ENCODE results near the gene PALLD. TPM values are rescaled to one million over a fixed set of nuclear protein-coding genes. Genes with fewer than 3 reads are reported as not detected.

Gene PALLD
- total and polyA plus RNA-seq, 2 of the 13 experiments (the other 11 are each of a cell fraction or from before 2014, with no cell fraction given): 0.50 to 1.5 TPM

GRCh38 chr4:168880072-168880675, 383.3 kb downstream of the PALLD start (continued):
- TF ChIP-seq ZNF576 (CRISPR knock-in tag; IDR thresholded peaks at IDR 0.05) (no peak), ZNF557 (CRISPR knock-in tag; IDR thresholded peaks at IDR 0.05) (no peak), MLLT10 (CRISPR knock-in tag; IDR thresholded peaks at IDR 0.05) (no peak)

- no peaks in the 10 kb centered on the region for H4K20me1 ChIP-seq (ENCODE audit: insufficient read depth, low read length)
- peak; percentile 49 for DNase-seq (ENCODE audit: low spot score)
- no peak overlapping the region for H3K4me3 ChIP-seq (replicated peaks in 1 of 3; ENCODE audit: insufficient read depth in 1 of 3, low read depth in 2 of 3, low read length in 3 of 3)
- intact Hi-C loops (cut with micrococcal nuclease; ENCODE audit: unreplicated experiment): no loop called here
- no TSS peak for BruUV-seq (replicated peaks)
- peak; percentile 91 for ATAC-seq
- no peaks in the 10 kb centered on the region for H3K9me3 ChIP-seq (ENCODE audit: low read length)
- peak overlapping the region; percentile 36 for H3K4me2 ChIP-seq (ENCODE audit: low read depth, low read length)
- in situ Hi-C loops (cut with HindIII; ENCODE audit: extremely low pct_ligation_motif_present, low pct_unique_long_range_greater_than_20kb): no loop called here
- no peaks in the 10 kb centered on the region for H3K79me2 ChIP-seq (ENCODE audit: insufficient read depth, low read length)
- no peak overlapping the region for H2AFZ ChIP-seq (ENCODE audit: low read length)
- FAIRE-seq: peak; percentile 86
- H3K27me3 ChIP-seq (ENCODE audit: control insufficient read depth in 1 of 2, insufficient read depth in 2 of 2, low read length in 2 of 2): no peaks in the 10 kb centered on the region
- H3K9ac ChIP-seq (ENCODE audit: insufficient read depth, low read depth, low read length): no peak overlapping the region
- no peak overlapping the region for H3K27ac ChIP-seq (ENCODE audit: extremely low read length, insufficient read depth, low read length)
- POLR2A ChIA-PET: no interaction called here
- WGBS (ENCODE audit: low lambda C conversion rate): 20% methylated on average over 8 of the region's 8 CpGs
- H3K36me3 ChIP-seq (replicated peaks in 1 of 2; ENCODE audit: control insufficient read depth in 1 of 2, insufficient read depth in 2 of 2, low read length in 2 of 2): no peaks in the 10 kb centered on the region
- peaks cover 25% of the 10 kb centered on the region for H3K4me1 ChIP-seq (ENCODE audit: insufficient read depth, low read length)
- CTCF ChIA-PET (ENCODE audit: low intra/inter-chr PET ratio, low total read pairs): no interaction called here
- TF ChIP-seq ZNF792 (CRISPR knock-in tag; IDR thresholded peaks at IDR 0.05): no peak
- TF ChIP-seq ZNF354B (CRISPR knock-in tag; IDR thresholded peaks at IDR 0.05): no peak
- TF ChIP-seq FOXA3 (CRISPR knock-in tag; IDR thresholded peaks at IDR 0.05): peak; percentile 40; the same call in 1 of the 2 replicates
- TF ChIP-seq ZNF260 (CRISPR knock-in tag; IDR thresholded peaks at IDR 0.05; ENCODE audit: borderline replicate concordance, low read depth): no peak
- no peak for TF ChIP-seq IKZF4 (CRISPR knock-in tag; IDR thresholded peaks at IDR 0.05; ENCODE audit: borderline replicate concordance, low read depth, not compliant biosample characterization)
- no peak for TF ChIP-seq ZNF780A (CRISPR knock-in tag; IDR thresholded peaks at IDR 0.05)
- no peak for TF ChIP-seq ZNF550 (CRISPR knock-in tag; IDR thresholded peaks at IDR 0.05; ENCODE audit: borderline replicate concordance)
- TF ChIP-seq KDM3A (CRISPR knock-in tag; IDR thresholded peaks at IDR 0.05; ENCODE audit: low read depth): no peak
- peak; percentile 47; the same call in 1 of the 2 replicates for TF ChIP-seq HDAC1 (CRISPR knock-in tag; IDR thresholded peaks at IDR 0.05)
- TF ChIP-seq KDM1A (CRISPR knock-in tag; IDR thresholded peaks at IDR 0.05): no peak
- no peak for TF ChIP-seq SMARCC2 (IDR thresholded peaks at IDR 0.05)
- TF ChIP-seq ZBTB20 (CRISPR knock-in tag; IDR thresholded peaks at IDR 0.05; ENCODE audit: borderline replicate concordance, low read depth): 0 out of 2 replicates have a peak, but pooled peaks have one; percentile 60
- TF ChIP-seq BCL6 (CRISPR knock-in tag; IDR thresholded peaks at IDR 0.05): peak; percentile 80
- TF ChIP-seq FOXK1 (CRISPR knock-in tag; IDR thresholded peaks at IDR 0.05; ENCODE audit: borderline replicate concordance, low read depth): no peak
- no peak; the same call in 1 of the 2 replicates for TF ChIP-seq NR2C2 (CRISPR knock-in tag; IDR thresholded peaks at IDR 0.05; ENCODE audit: borderline replicate concordance)
- TF ChIP-seq ZNF329 (CRISPR knock-in tag; IDR thresholded peaks at IDR 0.05; ENCODE audit: low read depth): no peak
- peak; percentile 88 for TF ChIP-seq NR2F2 (IDR thresholded peaks at IDR 0.05; ENCODE audit: borderline replicate concordance, low read depth)
- no peak for TF ChIP-seq ZSCAN21 (CRISPR knock-in tag; IDR thresholded peaks at IDR 0.05; ENCODE audit: borderline replicate concordance)
- no peak for TF ChIP-seq TEAD3 (CRISPR knock-in tag; optimal IDR thresholded peaks at IDR 0.05; ENCODE audit: borderline replicate concordance)
- no peak for TF ChIP-seq MIXL1 (CRISPR knock-in tag; IDR thresholded peaks at IDR 0.05)
- TF ChIP-seq HNRNPUL1 (IDR thresholded peaks at IDR 0.05; ENCODE audit: low read depth, low read length): no peak
- no peak for TF ChIP-seq MAF1 (CRISPR knock-in tag; IDR thresholded peaks at IDR 0.05; ENCODE audit: borderline replicate concordance)
- TF ChIP-seq ZKSCAN5 (CRISPR knock-in tag; IDR thresholded peaks at IDR 0.05): no peak
- no peak for TF ChIP-seq ZNF850 (CRISPR knock-in tag; conservative IDR thresholded peaks at IDR 0.05)
Observed at GRCh38 chr4:168880811-168881595, 384.2 kb downstream of the PALLD start.
